ENCODE data around the gene HPSE2. TPM values are rescaled to one million over a fixed set of nuclear protein-coding genes. Genes with fewer than 3 reads are reported as not detected.

Gene HPSE2
- total RNA-seq, 3 donors from 2014 or later, result 2.7 to 8.0 (median 5.9) TPM

GRCh38 chr10:98861962-98862361, 373.7 kb downstream of the HPSE2 start:
- intact Hi-C loops (cut with DNase I; ENCODE audit: low total_unique reads), result no loop called here
- Histone ChIP-seq H3K9me3 (peaks cover 0 to 10% of the 10 kb centered on the region in 2 donors), H3K4me3 (no peak overlapping the region), H3K4me1 (no peaks in the 10 kb centered on the region), H3K27ac (no peak overlapping the region), H3K36me3 (no peaks in the 10 kb centered on the region), H3K27me3 (no peaks in the 10 kb centered on the region)
- DNase-seq (ENCODE audit: low spot score in 2 of 2), result no peak
- TF ChIP-seq POLR2AphosphoS5 (IDR thresholded peaks at IDR 0.05) (no peak), CTCF (IDR thresholded peaks at IDR 0.05) (no peak), POLR2A (IDR thresholded peaks at IDR 0.05) (no peak)

GRCh38 chr10:98858525-98858924, 377.1 kb downstream of the HPSE2 start:
- intact Hi-C loops (cut with DNase I; ENCODE audit: low total_unique reads), result no loop called here
- H3K9me3 ChIP-seq, result no peaks in the 10 kb centered on the region
- TF ChIP-seq POLR2A (IDR thresholded peaks at IDR 0.05), result no peak
- TF ChIP-seq POLR2AphosphoS5 (IDR thresholded peaks at IDR 0.05), result no peak
- TF ChIP-seq CTCF (IDR thresholded peaks at IDR 0.05), result no peak
- H3K4me3 ChIP-seq, result no peak overlapping the region
- H3K27ac ChIP-seq, result no peak overlapping the region
- DNase-seq (ENCODE audit: low spot score in 2 of 2), result no peak
- no peaks in the 10 kb centered on the region for H3K4me1 ChIP-seq
- no peaks in the 10 kb centered on the region for H3K36me3 ChIP-seq
- H3K27me3 ChIP-seq, result no peaks in the 10 kb centered on the region

GRCh38 chr10:98855403-98856189, 380.1 kb downstream of the HPSE2 start:
- intact Hi-C loops (cut with DNase I; ENCODE audit: low total_unique reads), result no loop called here
- Histone ChIP-seq H3K27ac (no peak overlapping the region), H3K9me3 (no peaks in the 10 kb centered on the region), H3K4me3 (no peak overlapping the region), H3K27me3 (no peaks in the 10 kb centered on the region), H3K4me1 (no peaks in the 10 kb centered on the region), H3K36me3 (no peaks in the 10 kb centered on the region)
- no peak for DNase-seq (ENCODE audit: low spot score in 2 of 2)
- TF ChIP-seq CTCF (IDR thresholded peaks at IDR 0.05), result no peak
- TF ChIP-seq POLR2AphosphoS5 (IDR thresholded peaks at IDR 0.05), result no peak
- TF ChIP-seq POLR2A (IDR thresholded peaks at IDR 0.05), result no peak

GRCh38 chr10:98852686-98853085, 383.0 kb downstream of the HPSE2 start:
- no peaks in the 10 kb centered on the region for H3K27me3 ChIP-seq
- no peak overlapping the region for H3K27ac ChIP-seq
- no peaks in the 10 kb centered on the region for H3K9me3 ChIP-seq
- no peak overlapping the region for H3K4me3 ChIP-seq
- intact Hi-C loops (cut with DNase I; ENCODE audit: low total_unique reads), result no loop called here
- DNase-seq (ENCODE audit: low spot score in 2 of 2), result no peak
- H3K4me1 ChIP-seq, result no peaks in the 10 kb centered on the region
- H3K36me3 ChIP-seq, result no peaks in the 10 kb centered on the region
- no peak for TF ChIP-seq POLR2AphosphoS5 (IDR thresholded peaks at IDR 0.05)
- no peak for TF ChIP-seq POLR2A (IDR thresholded peaks at IDR 0.05)
- TF ChIP-seq CTCF (IDR thresholded peaks at IDR 0.05), result no peak

GRCh38 chr10:98848361-98848760, 387.3 kb downstream of the HPSE2 start:
- H3K4me1 ChIP-seq, result no peaks in the 10 kb centered on the region
- TF ChIP-seq POLR2AphosphoS5 (IDR thresholded peaks at IDR 0.05) (no peak), CTCF (IDR thresholded peaks at IDR 0.05) (no peak), POLR2A (IDR thresholded peaks at IDR 0.05) (no peak)

More at GRCh38 chr10:98848361-98848760, 387.3 kb downstream of the HPSE2 start:
- no peaks in the 10 kb centered on the region for H3K36me3 ChIP-seq
- H3K4me3 ChIP-seq, result no peak overlapping the region
- H3K27me3 ChIP-seq, result no peaks in the 10 kb centered on the region
- no peaks in the 10 kb centered on the region for H3K9me3 ChIP-seq
- no peak for DNase-seq (ENCODE audit: low spot score in 2 of 2)
- intact Hi-C loops (cut with DNase I; ENCODE audit: low total_unique reads), result no loop called here
- H3K27ac ChIP-seq, result no peak overlapping the region
